Measurements from ENCODE around the gene ZFAND5.

ZFAND5 gene

DNA sequence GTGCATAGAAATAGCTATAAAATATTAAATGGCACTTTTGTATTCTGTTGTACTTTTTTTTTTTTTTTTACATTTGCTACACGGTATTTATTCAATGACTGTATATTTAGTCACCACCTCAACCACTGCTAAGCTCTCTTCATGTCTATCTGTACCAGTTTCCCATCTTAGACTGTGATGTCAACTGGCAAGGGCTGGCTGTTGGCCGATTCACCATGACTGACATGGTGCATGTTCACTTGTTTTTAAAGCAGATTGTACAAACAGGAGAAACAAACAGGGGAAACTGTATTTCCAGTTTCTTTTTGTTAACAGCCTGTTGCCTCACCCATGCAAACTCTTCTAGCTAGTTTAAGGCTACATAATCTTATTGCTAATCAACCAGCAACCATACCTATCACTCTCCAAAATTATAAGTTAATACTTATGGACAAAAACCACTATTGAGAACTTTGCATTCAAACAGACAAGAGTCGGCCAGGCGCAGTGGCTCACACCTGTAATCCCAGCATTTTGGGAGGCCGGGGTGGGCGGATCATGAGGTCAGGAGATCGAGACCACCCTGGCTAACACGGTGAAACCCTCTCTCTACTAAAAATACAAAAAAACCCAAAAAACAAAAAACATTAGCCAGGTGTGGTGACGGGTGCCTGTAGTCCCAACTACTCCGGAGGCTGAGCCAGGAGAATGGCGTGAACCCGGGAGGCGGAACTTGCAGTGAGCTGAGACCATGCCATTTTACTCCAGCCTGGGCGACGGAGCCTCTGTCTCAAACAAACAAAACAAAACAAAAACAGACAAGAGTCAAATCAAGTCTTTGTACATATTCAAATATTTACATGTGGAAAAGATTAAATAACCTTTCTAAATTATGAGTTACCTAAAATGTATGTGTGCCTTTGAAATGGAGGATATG lies 13.2 kb downstream of the ZFAND5 start:
- Mint-ChIP-seq H3K9me3 (no peaks in the 10 kb centered on the region), H3K27me3 (no peaks in the 10 kb centered on the region), H3K4me1 (peaks cover 19% of the 10 kb centered on the region), H3K36me3 (peaks cover 30% of the 10 kb centered on the region), H3K4me3 (no peak overlapping the region), H3K27ac (no peak overlapping the region)
- no peak for ATAC-seq

DNA sequence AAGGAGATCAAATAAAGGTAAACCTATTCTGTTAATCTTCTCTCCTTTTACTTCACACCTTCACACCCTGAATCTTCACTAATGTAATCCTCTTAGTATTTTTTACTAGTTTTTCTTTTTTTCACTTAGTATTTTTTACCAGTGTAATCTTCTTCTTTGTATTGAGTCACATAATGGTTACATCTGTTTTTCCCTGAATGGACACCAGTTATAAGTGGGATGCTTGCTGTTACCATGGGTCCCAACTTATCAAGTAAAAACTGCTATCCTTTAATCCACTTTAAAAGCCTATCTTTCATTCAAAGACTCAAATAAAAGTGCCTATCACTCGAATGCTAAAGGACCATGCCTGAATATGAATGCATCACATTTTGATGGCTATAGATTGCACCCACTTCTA lies 15.1 kb downstream of the ZFAND5 start:
- Mint-ChIP-seq H3K9me3 (no peaks in the 10 kb centered on the region), H3K27me3 (no peaks in the 10 kb centered on the region), H3K36me3 (peaks cover 13% of the 10 kb centered on the region), H3K4me1 (peaks cover 19% of the 10 kb centered on the region), H3K27ac (no peak overlapping the region), H3K4me3 (no peak overlapping the region)
- no peak for ATAC-seq

DNA sequence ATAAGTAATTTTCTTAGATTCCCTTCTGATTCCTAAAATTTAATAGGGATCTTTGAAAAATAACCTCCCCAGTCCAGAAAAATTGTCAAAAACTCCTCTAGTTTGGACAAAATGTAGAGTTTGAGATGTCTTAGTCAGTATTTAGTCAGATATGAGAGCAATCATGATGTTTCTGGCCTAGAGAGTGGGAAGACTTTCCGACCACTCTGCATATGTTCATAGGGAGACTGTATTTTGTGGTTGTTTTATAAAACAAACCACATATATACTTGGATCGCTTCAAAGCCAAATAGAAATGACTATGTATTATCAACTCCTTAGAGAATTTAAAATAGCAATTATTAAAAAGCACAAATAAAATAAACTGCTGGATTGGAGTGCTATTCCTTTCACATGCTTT lies 15.8 kb downstream of the ZFAND5 start:
- ATAC-seq: no peak
- peaks cover 19% of the 10 kb centered on the region for H3K4me1 Mint-ChIP-seq
- H3K4me3 Mint-ChIP-seq: no peak overlapping the region
- H3K36me3 Mint-ChIP-seq: peaks cover 10% of the 10 kb centered on the region
- no peaks in the 10 kb centered on the region for H3K27me3 Mint-ChIP-seq
- H3K9me3 Mint-ChIP-seq: no peaks in the 10 kb centered on the region
- H3K27ac Mint-ChIP-seq: no peak overlapping the region

DNA sequence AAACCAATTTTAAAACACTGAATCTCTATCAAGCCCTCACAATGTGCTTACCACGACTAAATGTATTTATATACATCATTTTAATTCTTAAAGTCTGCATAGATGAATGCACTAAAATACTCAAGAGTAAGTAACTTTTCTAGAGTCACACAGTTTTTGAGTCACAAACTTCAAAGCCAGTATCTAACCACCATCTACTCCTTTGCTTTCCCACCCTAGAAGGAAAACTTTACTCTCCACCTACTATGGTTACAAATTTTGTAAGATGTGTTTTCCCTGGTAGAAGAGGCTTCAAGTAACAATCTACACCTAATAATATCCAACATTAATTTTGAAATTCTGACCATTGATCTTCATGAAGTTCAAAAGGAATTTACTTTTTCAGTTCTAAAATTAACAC lies 18.7 kb downstream of the ZFAND5 start:
- Mint-ChIP-seq H3K4me3 (no peak overlapping the region), H3K36me3 (no peaks in the 10 kb centered on the region), H3K4me1 (peaks cover 21% of the 10 kb centered on the region), H3K27ac (no peak overlapping the region), H3K9me3 (no peaks in the 10 kb centered on the region), H3K27me3 (no peaks in the 10 kb centered on the region)
- ATAC-seq: no peak

DNA sequence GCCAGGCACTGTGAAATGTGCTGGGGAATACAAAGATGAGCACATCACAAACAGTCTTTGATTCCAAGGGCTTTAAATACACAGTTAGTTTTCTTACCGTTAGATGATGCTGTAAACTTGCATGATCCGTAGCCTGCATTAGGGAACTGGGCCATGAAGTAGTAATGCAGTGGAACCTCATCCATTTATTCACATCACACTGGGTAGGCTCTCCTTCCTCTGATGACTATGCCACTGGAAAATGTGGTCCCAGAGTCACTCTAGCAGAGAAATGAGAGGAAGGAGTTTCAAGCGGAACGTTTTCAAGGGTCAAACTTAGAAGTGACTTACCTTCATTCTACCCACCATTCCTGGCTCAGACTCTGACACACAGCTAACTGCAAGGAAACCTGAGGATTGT lies 26.4 kb downstream of the ZFAND5 start:
- Mint-ChIP-seq H3K9me3 (no peaks in the 10 kb centered on the region), H3K4me3 (no peak overlapping the region), H3K36me3 (no peaks in the 10 kb centered on the region), H3K4me1 (peaks cover 10% of the 10 kb centered on the region), H3K27ac (no peak overlapping the region), H3K27me3 (no peaks in the 10 kb centered on the region)
- no peak for ATAC-seq

DNA sequence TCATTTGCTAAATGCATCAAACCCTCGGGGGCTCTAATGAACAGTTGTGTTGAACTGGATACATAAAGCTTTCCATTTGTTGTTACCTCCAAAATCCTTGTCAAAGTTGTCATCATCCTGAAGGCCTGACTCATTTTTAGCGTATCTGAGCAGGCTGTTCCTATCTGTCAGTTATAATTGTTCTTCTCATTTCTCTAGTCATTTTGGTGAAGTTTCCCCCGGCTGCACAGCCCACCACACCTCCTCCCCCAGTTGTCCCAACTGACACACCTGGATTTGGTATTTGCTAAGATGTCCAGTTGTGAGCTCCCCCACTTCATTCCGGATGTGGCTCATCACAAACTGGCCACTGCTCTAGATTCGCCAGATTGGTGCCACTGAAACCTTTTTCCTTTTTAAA lies 27.7 kb downstream of the ZFAND5 start:
- Mint-ChIP-seq H3K9me3 (no peaks in the 10 kb centered on the region), H3K4me3 (no peak overlapping the region), H3K4me1 (peaks cover 10% of the 10 kb centered on the region), H3K27me3 (no peaks in the 10 kb centered on the region), H3K36me3 (no peaks in the 10 kb centered on the region), H3K27ac (no peak overlapping the region)
- no peak for ATAC-seq

DNA sequence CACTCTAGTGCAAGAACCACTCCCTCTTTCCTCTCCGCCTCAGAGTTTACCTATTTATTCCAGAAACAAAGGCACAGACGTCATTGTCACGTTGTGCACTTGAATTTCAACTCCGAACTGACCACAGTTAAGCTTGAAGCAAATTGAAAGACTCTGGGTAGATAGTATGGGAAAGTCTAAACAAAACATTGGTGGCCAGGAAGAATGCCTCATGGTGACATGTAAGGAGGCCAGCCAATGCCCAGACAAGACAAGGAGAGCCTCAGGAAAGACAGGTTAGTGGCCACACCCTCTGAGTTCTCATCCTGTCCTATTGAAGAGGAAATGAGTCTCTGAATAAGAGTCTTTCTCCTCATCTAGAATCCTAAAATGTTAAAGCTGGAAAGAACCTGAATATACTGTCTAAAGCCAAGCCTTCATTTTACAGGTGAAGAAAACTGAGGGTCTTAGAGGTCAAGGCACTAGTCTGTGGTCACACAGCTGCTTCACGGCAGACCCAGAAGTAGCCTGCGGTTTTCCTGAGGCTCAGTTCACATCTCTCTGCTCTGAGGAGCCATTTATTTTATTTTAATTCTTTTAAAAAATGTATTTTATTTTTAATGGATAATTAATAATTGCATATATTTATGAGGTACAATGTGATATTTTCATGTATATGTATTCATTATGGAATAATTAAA lies 30.2 kb downstream of the ZFAND5 start:
- no peaks in the 10 kb centered on the region for H3K9me3 Mint-ChIP-seq
- ATAC-seq: no peak
- H3K4me1 Mint-ChIP-seq: no peaks in the 10 kb centered on the region
- no peaks in the 10 kb centered on the region for H3K27me3 Mint-ChIP-seq
- H3K27ac Mint-ChIP-seq: no peak overlapping the region
- H3K36me3 Mint-ChIP-seq: no peaks in the 10 kb centered on the region
- H3K4me3 Mint-ChIP-seq: no peak overlapping the region

DNA sequence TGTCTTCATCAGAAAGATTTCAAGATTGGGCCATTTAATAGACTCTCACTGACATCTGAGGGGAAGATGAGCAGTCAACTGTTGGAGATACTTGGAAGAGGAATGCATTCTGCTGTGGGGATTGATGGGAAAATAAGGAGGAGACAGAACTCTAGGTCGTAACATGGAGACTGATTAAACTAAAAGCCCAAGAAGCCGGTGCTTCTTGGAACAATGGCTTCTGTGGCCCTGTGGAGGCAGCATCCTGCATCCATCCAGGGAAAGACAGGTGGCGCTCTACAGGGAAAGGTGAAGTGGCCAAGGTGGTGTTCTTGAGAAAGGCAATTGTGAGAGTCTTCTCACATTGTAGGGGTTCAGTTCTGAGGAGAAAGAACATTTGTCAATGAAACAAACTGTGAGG lies 31.3 kb downstream of the ZFAND5 start:
- Mint-ChIP-seq H3K9me3 (no peaks in the 10 kb centered on the region), H3K4me1 (no peaks in the 10 kb centered on the region), H3K4me3 (no peak overlapping the region), H3K27me3 (no peaks in the 10 kb centered on the region), H3K27ac (no peak overlapping the region), H3K36me3 (no peaks in the 10 kb centered on the region)
- ATAC-seq: no peak

DNA sequence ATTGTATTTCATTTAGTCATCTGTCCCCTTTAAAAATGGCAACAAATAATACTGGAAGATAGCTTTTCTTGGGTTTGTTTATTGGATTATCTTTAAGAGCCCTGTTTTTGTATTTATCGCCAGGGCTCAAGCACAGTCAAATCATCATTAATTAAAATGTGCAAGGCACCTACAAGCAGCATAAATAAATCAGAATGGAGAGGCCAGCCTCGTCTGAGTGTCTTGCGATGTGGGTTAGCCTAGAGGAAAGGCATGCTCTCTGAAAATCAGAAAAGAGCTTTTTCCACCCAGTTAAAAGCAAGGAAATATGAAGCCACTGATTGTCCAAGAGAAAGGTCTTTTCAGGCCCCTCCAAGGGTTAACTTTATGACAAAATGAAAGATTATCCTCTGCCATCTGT lies 31.8 kb downstream of the ZFAND5 start:
- Mint-ChIP-seq H3K27ac (no peak overlapping the region), H3K4me1 (no peaks in the 10 kb centered on the region), H3K4me3 (no peak overlapping the region), H3K36me3 (no peaks in the 10 kb centered on the region), H3K9me3 (no peaks in the 10 kb centered on the region), H3K27me3 (no peaks in the 10 kb centered on the region)
- ATAC-seq: no peak

DNA sequence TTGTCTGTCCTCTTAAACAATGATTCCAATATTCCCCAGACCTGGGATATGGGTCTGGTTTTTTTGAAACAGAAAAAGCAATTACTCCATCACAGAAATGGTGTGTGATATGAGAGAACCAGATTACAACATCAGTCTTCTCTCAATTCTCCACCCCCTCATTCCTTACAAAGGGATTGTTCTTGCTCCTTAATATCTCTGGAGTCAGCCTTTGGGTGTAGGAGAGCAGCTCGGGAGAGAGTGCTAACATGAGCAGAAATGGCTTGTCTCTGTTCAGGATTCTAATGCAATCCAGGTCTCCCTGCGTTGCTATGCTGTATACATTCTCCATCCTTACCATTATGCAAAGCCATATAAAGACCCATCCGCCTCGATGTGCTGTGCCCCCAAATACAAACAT lies 32.7 kb downstream of the ZFAND5 start:
- Mint-ChIP-seq H3K4me3 (no peak overlapping the region), H3K4me1 (peaks cover 5% of the 10 kb centered on the region), H3K27me3 (no peaks in the 10 kb centered on the region), H3K9me3 (no peaks in the 10 kb centered on the region), H3K36me3 (no peaks in the 10 kb centered on the region), H3K27ac (no peak overlapping the region)
- no peak for ATAC-seq

DNA sequence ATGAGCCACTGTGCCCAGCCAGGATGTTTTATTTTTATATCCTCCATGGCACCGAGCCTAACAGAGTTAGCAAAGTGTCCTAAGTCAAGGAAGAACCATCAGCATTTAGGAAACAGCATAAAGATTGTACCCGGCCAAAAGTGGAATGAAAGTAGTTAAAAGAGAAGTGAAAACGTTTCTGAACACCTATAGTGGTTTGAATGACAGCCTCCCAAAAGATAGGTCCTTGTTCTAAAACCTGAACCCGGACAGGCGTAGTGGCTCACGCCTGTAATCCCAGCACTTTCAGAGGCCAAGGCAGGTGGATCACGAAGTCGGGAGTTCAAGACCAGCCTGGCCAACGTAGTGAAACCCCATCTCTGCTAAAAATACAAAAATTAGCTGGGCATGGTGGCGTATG lies 37.4 kb downstream of the ZFAND5 start:
- no peaks in the 10 kb centered on the region for H3K9me3 Mint-ChIP-seq
- H3K4me3 Mint-ChIP-seq: no peak overlapping the region
- peaks cover 7% of the 10 kb centered on the region for H3K4me1 Mint-ChIP-seq
- no peaks in the 10 kb centered on the region for H3K27me3 Mint-ChIP-seq
- no peaks in the 10 kb centered on the region for H3K36me3 Mint-ChIP-seq
- H3K27ac Mint-ChIP-seq: no peak overlapping the region
- ATAC-seq: no peak

DNA sequence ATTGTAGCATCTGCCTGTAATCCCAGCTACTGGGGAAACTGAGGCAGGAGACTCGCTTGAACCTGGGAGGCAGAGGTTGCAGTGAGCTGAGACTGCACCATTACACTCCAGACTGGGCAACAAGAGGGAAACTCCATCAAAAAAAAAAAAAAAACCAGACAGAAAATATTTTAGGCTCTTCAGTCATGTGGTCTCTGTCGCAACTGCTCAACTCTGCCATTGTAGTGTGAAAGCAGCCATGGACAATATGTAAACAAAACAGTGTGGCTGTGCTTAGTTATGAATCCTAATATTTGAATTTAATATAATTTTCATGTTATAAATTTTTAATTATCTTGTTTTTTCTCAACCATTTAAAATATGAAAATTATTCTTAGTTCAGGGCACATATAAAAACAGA lies 38.4 kb downstream of the ZFAND5 start:
- no peak for ATAC-seq
- no peaks in the 10 kb centered on the region for H3K27me3 Mint-ChIP-seq
- H3K27ac Mint-ChIP-seq: no peak overlapping the region
- no peak overlapping the region for H3K4me3 Mint-ChIP-seq
- no peaks in the 10 kb centered on the region for H3K9me3 Mint-ChIP-seq
- no peaks in the 10 kb centered on the region for H3K36me3 Mint-ChIP-seq
- peaks cover 7% of the 10 kb centered on the region for H3K4me1 Mint-ChIP-seq

DNA sequence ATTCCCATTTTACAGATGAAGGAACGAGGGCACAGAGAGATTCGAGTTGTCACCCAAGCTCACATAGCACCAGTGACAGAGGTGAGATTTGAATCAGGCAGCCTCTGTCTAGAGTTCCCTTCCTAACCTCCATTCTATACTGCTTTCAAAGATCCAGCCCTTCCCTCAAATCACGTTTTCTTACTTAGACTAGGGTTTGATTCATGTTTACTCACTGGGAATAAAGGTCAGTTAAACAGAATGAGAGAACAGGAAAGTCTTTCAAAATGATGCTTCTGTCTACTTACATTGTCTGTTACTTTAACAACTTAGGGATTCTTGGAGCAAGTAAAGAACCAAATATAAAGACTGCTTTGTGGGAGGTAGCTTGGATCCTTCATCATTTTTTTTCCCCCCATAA lies 40.0 kb downstream of the ZFAND5 start:
- ATAC-seq: no peak
- no peaks in the 10 kb centered on the region for H3K27me3 Mint-ChIP-seq

DNA sequence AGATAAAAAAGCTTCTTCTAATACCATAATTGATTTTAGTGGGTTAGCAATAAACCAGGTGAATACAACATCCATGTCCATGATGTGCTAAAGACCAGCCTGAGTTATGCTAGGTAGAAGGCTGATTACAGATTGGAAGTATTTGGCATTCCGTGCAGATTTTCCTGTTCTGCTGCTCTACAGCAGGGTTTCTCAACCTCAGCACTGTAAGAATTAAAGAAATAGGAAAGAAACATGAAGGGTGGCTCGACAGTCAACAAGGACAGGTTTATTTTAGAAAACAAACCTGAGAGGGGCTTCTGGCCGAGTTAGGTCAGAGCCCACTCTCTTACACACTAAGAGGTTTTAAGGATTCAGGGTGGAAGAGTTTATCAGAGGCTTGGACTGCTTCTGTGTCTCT lies 42.3 kb downstream of the ZFAND5 start:
- Mint-ChIP-seq H3K4me1 (peaks cover 5% of the 10 kb centered on the region), H3K27ac (no peak overlapping the region), H3K4me3 (no peak overlapping the region), H3K36me3 (no peaks in the 10 kb centered on the region), H3K27me3 (no peaks in the 10 kb centered on the region), H3K9me3 (no peaks in the 10 kb centered on the region)
- ATAC-seq: no peak

More for the DNA sequence above, 40.0 kb downstream of the ZFAND5 start:
- H3K27ac Mint-ChIP-seq: no peak overlapping the region
- no peaks in the 10 kb centered on the region for H3K36me3 Mint-ChIP-seq
- no peaks in the 10 kb centered on the region for H3K9me3 Mint-ChIP-seq
- no peak overlapping the region for H3K4me3 Mint-ChIP-seq
- H3K4me1 Mint-ChIP-seq: peaks cover 7% of the 10 kb centered on the region

DNA sequence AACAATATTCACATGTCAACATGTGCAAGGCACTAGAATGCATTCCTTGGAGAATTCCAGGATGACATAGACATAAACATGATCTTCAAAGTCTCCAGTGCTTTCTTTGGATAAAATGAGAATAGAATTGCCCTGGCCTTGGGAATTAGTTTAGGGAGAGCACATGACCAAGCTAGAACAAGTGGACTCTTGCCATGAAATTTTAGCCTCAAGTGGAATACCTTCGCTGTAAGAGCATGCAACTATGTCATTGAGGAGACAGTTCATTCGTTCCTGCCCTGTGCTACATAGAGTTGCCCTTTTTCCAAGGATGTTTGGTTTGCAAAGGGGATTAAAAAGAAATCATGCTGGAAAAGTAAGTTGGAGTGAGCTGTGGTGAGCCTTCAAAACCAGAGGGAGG lies 42.7 kb downstream of the ZFAND5 start:
- no peak overlapping the region for H3K4me3 Mint-ChIP-seq
- no peak overlapping the region for H3K27ac Mint-ChIP-seq
- no peak for ATAC-seq
- H3K4me1 Mint-ChIP-seq: peaks cover under 1% of the 10 kb centered on the region
- H3K27me3 Mint-ChIP-seq: no peaks in the 10 kb centered on the region
- H3K36me3 Mint-ChIP-seq: no peaks in the 10 kb centered on the region
- H3K9me3 Mint-ChIP-seq: no peaks in the 10 kb centered on the region

All from stimulated activated memory B cell treated with anti-CD40 and anti-IgM and Interleukin-4, amounts not matched to agents 10 μg/mL and 1 μg/mL and 100 μg/mL, for 72 hours (primary cell).